Keratinocyte (primary cell): Measurements from ENCODE around the gene VAMP5. TPM values are rescaled to one million over a fixed set of nuclear protein-coding genes. Genes with fewer than 3 reads are reported as not detected.
A peak's percentile ranks its signal among the peaks of the same experiment; 100 is the strongest.

Source experiments
- DNase-seq: peaks from one replicate; pipeline ENCODE4 v3.0.0-alpha.2; 2011; ENCODE audit warnings: low read depth, missing footprints, low spot score
- FAIRE-seq: peaks from 2 replicates; lab custom pipeline; 2011; peaks lifted over from hg19 to GRCh38; lab: Jason Lieb, UNC
- H2AFZ ChIP-seq: 2 replicates; pipeline ENCODE4 v1.6.0; 2012; ENCODE audit warnings: low read length, control low read depth, inconsistent platforms; ENCODE audit not compliant: control insufficient read depth
- H3K27ac ChIP-seq: 2 replicates; pipeline ENCODE4 v1.5.1; 2011; ENCODE audit warnings: low read length; ENCODE audit not compliant: control insufficient read depth, insufficient read depth
- H3K27me3 ChIP-seq: 3 replicates; pipeline ENCODE4 v1.6.0; 2011; ENCODE audit warnings: low read length; ENCODE audit not compliant: control insufficient read depth, insufficient read depth; ENCODE audit errors: extremely low read depth
- H3K36me3 ChIP-seq, 2 experiments: 2 replicates in 1 of 2; 3 replicates in 1 of 2; pipeline ENCODE4 v1.5.1; 2011; ENCODE audit warnings: low read length in 2 of 2, mild to moderate bottlenecking in 1 of 2; ENCODE audit not compliant: control insufficient read depth in 2 of 2, insufficient read depth in 2 of 2; ENCODE audit errors: extremely low read depth in 1 of 2
- H3K4me1 ChIP-seq: 3 replicates; pipeline ENCODE4 v1.5.1; 2011; ENCODE audit warnings: low read length; ENCODE audit not compliant: control insufficient read depth, insufficient read depth; ENCODE audit errors: extremely low read depth
- H3K4me2 ChIP-seq: 3 replicates; pipeline ENCODE4 v1.6.0; 2011; ENCODE audit warnings: low read depth, low read length; ENCODE audit not compliant: control insufficient read depth, insufficient read depth; ENCODE audit errors: extremely low read depth
- H3K4me3 ChIP-seq, 3 experiments: fragments of 200-600 bp in 1 of 3; sonication (generic) in 1 of 3; 2 replicates in 2 of 3; 3 replicates in 1 of 3; pipeline ENCODE4 v1.5.1; 2011 to 2016; ENCODE audit warnings: low read length in 3 of 3, mild to moderate bottlenecking in 3 of 3, control low read depth in 2 of 3, inconsistent platforms in 1 of 3, low read depth in 1 of 3, mixed read lengths in 1 of 3, mixed run types in 1 of 3, moderate library complexity in 1 of 3; ENCODE audit not compliant: control insufficient read depth in 2 of 3, insufficient read depth in 2 of 3; ENCODE audit errors: extremely low read depth in 1 of 3
- H3K79me2 ChIP-seq: 2 replicates; pipeline ENCODE4 v1.6.0; 2012; ENCODE audit warnings: low read length; ENCODE audit not compliant: control insufficient read depth, insufficient read depth
- H3K9ac ChIP-seq: 3 replicates; pipeline ENCODE4 v1.6.0; 2011; ENCODE audit warnings: low read length; ENCODE audit not compliant: control insufficient read depth, insufficient read depth; ENCODE audit errors: extremely low read depth
- H3K9me1 ChIP-seq: 3 replicates; pipeline ENCODE4 v1.6.0; 2011; ENCODE audit warnings: low read length; ENCODE audit not compliant: control insufficient read depth, insufficient read depth; ENCODE audit errors: extremely low read depth
- H3K9me3 ChIP-seq: 2 replicates; pipeline ENCODE4 v1.5.1; 2012; ENCODE audit warnings: low read depth, low read length; ENCODE audit not compliant: control insufficient read depth
- H4K20me1 ChIP-seq: 3 replicates; pipeline ENCODE4 v1.6.0; 2011; ENCODE audit warnings: low read length; ENCODE audit not compliant: control insufficient read depth, insufficient read depth; ENCODE audit errors: extremely low read depth
- EZH2 ChIP-seq: IDR thresholded peaks from one replicate; pipeline ENCODE4 v1.6.1; 2012; ENCODE audit warnings: inconsistent platforms, mild to moderate bottlenecking, low read length, moderate library complexity
- dilution Hi-C: fragments of 300-500 bp; cut with MboI; formaldehyde crosslinking; loops from one replicate; pipeline ENCODE4 v1.7.0; 2020; ENCODE audit warnings: low sequenced_read_pairs; ENCODE audit not compliant: extremely low pct_ligation_motif_present
- polyA plus RNA-seq, 5 experiments: library from polyadenylated mRNA; depleted of rRNA in 3 of 5; stranded (reverse) in 3 of 5; stranded (forward) in 1 of 5; unstranded in 1 of 5; fragments of >200 nt; gene quantifications; 1 replicate in 1 of 5; 2 replicates in 3 of 5; 3 replicates in 1 of 5; pipeline versions ENCODE4 v1.2.1 to v1.2.3, GENCODE V29; 2011 to 2012; ENCODE audit warnings: missing spikeins in 2 of 5, low read depth in 1 of 5, low replicate concordance in 1 of 5
- TF ChIP-seq, protein P1 (sequence below), 3 experiments: IDR thresholded peaks in 1 of 3; conservative IDR thresholded peaks in 1 of 3; optimal IDR thresholded peaks in 1 of 3; 2 replicates in 2 of 3; 3 replicates in 1 of 3; pipeline versions ENCODE3 to v1.5.1; 2011; ENCODE audit warnings: low read length in 3 of 3, mild to moderate bottlenecking in 3 of 3, moderate library complexity in 2 of 3, control low read depth in 1 of 3, inconsistent platforms in 1 of 3; ENCODE audit not compliant: insufficient read depth in 2 of 3; ENCODE audit errors: extremely low read depth in 1 of 3

The VAMP5 gene
- polyA plus RNA-seq, 1 donor (not counting 4 experiments of a cell fraction or from before 2014, with no cell fraction given), result 11.0 TPM

DNA sequence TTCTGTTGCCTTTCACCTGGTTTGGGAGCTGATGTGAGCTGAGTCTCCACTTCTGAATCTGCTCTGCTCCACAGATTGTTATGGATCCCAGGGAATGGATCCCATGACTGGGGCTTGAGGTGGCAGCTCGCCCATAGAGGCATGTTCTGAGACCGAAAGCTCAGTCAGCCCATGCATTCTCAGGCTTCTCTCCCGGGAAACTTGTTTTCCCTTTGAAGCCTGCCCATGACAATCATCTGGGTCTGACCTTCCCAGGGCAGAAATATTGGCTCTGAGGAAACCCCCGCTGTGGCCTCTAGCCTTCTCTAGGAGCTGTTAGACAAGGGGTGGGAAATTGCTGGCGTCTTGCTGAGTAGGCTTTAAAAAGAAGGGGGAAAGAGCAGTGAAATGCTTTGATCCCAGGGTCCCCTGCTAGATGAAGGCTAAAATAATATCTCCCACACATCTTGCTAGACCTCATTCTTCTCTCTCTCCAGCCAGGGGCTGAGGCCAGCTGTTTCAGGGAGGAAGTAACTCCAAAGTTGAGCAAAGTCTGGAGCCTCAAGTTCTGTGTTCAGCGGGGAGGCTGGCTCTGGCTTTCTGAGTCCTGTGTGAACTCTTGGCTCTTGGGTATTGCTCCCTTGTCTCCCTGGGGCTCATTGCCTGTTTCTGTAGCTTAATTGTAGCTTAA lies 4.8 kb upstream of the VAMP5 start:
- Histone ChIP-seq H3K27me3 (no peaks in the 10 kb centered on the region), H2AFZ (no peak overlapping the region), H3K79me2 (peaks cover 20% of the 10 kb centered on the region), H3K9ac (peak overlapping the region; percentile 74), H3K9me1 (no peaks in the 10 kb centered on the region), H3K4me2 (peak overlapping the region; percentile 99), H3K27ac (peak overlapping the region; percentile 64), H4K20me1 (no peaks in the 10 kb centered on the region), H3K9me3 (no peaks in the 10 kb centered on the region), H3K36me3 (peaks cover 15 to 24% of the 10 kb centered on the region in 2 experiments), H3K4me3 (peak overlapping the region; percentile 74 to 94 (median 94)), H3K4me1 (peaks cover 23% of the 10 kb centered on the region)
- dilution Hi-C loops, result no loop called here
- no peak for DNase-seq
- FAIRE-seq, result no peak
- TF ChIP-seq EZH2, result no peak
- TF ChIP-seq, protein P1, sequence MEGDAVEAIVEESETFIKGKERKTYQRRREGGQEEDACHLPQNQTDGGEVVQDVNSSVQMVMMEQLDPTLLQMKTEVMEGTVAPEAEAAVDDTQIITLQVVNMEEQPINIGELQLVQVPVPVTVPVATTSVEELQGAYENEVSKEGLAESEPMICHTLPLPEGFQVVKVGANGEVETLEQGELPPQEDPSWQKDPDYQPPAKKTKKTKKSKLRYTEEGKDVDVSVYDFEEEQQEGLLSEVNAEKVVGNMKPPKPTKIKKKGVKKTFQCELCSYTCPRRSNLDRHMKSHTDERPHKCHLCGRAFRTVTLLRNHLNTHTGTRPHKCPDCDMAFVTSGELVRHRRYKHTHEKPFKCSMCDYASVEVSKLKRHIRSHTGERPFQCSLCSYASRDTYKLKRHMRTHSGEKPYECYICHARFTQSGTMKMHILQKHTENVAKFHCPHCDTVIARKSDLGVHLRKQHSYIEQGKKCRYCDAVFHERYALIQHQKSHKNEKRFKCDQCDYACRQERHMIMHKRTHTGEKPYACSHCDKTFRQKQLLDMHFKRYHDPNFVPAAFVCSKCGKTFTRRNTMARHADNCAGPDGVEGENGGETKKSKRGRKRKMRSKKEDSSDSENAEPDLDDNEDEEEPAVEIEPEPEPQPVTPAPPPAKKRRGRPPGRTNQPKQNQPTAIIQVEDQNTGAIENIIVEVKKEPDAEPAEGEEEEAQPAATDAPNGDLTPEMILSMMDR (optimal IDR thresholded peaks at IDR 0.05 in 1 of 3, IDR thresholded peaks at IDR 0.05 in 1 of 3, conservative IDR thresholded peaks at IDR 0.05 in 1 of 3; ENCODE audit: extremely low read depth in 1 of 3, insufficient read depth in 2 of 3, low read length in 3 of 3), result no peak

DNA sequence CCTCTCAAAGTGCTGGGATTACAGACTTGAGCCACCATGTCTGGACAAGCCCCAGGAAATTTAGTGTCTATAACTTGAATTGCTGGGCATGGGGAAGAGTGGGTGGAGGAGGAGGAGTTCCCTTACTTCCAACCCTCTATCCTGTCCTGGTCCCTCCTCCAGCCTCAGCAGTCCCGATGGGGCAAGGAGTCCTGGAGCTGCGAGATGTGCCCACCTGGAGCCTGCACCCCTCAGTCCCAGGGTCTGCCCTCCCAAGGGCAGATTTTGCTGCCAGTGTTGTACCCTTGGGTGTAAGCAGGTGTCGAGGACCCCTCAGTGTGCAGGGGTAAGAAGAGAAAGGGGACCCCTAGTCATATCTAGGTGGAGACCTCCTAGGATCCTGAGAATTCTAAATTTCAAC lies 4.0 kb upstream of the VAMP5 start:
- Histone ChIP-seq H3K9me3 (no peaks in the 10 kb centered on the region), H3K9ac (no peak overlapping the region), H3K36me3 (peaks cover 15 to 24% of the 10 kb centered on the region in 2 experiments), H3K4me3 (no peak overlapping the region), H3K27me3 (no peaks in the 10 kb centered on the region), H4K20me1 (no peaks in the 10 kb centered on the region), H3K9me1 (no peaks in the 10 kb centered on the region), H3K4me2 (no peak overlapping the region), H2AFZ (no peak overlapping the region), H3K79me2 (peaks cover 20% of the 10 kb centered on the region), H3K27ac (no peak overlapping the region), H3K4me1 (peaks cover 31% of the 10 kb centered on the region)
- TF ChIP-seq EZH2, result no peak
- TF ChIP-seq, protein P1 (optimal IDR thresholded peaks at IDR 0.05 in 1 of 3, IDR thresholded peaks at IDR 0.05 in 1 of 3, conservative IDR thresholded peaks at IDR 0.05 in 1 of 3; ENCODE audit: extremely low read depth in 1 of 3, insufficient read depth in 2 of 3, low read length in 3 of 3), result no peak
- FAIRE-seq (no peak), DNase-seq (no peak)
- dilution Hi-C loops, result no loop called here
